Measurements from ENCODE around the gene LPXN.

DNA sequence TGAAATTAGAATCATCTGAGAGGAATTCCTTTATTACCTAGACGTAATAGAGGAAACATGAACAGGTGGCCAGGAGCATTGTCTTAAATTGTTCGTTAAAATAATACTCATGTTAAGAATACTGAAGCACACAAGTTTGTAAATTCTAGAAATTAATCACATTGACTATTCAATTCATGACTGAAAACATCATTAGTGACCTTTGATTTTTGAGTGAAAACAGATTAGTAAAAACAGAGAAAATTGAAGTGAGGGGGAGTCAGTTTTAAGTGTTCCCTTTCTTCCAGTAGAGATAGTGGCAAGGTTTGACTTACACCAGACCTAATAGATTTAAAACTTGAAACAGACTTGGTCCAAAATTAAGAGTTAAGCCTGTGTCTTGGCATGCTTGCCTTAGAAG lies 4.7 kb upstream of the LPXN start:
- TF ChIP-seq, protein P1, sequence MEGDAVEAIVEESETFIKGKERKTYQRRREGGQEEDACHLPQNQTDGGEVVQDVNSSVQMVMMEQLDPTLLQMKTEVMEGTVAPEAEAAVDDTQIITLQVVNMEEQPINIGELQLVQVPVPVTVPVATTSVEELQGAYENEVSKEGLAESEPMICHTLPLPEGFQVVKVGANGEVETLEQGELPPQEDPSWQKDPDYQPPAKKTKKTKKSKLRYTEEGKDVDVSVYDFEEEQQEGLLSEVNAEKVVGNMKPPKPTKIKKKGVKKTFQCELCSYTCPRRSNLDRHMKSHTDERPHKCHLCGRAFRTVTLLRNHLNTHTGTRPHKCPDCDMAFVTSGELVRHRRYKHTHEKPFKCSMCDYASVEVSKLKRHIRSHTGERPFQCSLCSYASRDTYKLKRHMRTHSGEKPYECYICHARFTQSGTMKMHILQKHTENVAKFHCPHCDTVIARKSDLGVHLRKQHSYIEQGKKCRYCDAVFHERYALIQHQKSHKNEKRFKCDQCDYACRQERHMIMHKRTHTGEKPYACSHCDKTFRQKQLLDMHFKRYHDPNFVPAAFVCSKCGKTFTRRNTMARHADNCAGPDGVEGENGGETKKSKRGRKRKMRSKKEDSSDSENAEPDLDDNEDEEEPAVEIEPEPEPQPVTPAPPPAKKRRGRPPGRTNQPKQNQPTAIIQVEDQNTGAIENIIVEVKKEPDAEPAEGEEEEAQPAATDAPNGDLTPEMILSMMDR (IDR thresholded peaks at IDR 0.05; ENCODE audit: borderline replicate concordance, extremely low read depth, low read length, poor library complexity, severe bottlenecking) = no peak
- TF ChIP-seq EZH2 (IDR thresholded peaks at IDR 0.05; ENCODE audit: borderline replicate concordance, low read depth, low read length, severe bottlenecking) = no peak
